CD8-positive, alpha-beta memory T cell (primary cell): Measurements from ENCODE around the gene FANCE. TPM values are rescaled to one million over a fixed set of nuclear protein-coding genes. Genes with fewer than 3 reads are reported as not detected.

Experiments used
- CTCF ChIA-PET: fragments of 350-600 bp; sonication (Branson Sonifier 250); formaldehyde crosslinking; loops from one replicate; lab custom pipeline; 2021; ENCODE audit warnings: antibody characterized with exemption; lab: Charles Lee
- POLR2A ChIA-PET: fragments of 350-600 bp; sonication (Branson Sonifier 250); formaldehyde crosslinking; loops from one replicate; lab custom pipeline; 2021; ENCODE audit warnings: antibody characterized with exemption; lab: Charles Lee
- DNase-seq, 5 donors: peaks; one replicate each; pipeline versions ENCODE4 v3.0.0 to v3.0.0-alpha.2; 2020 to 2022; ENCODE audit warnings: mixed read lengths in 1 of 5
- H3K27ac ChIP-seq: one replicate; pipeline ENCODE4 v1.7.0; 2013; ENCODE audit warnings: low read depth, mild to moderate bottlenecking, low read length, moderate library complexity
- H3K27me3 ChIP-seq: 2 replicates; pipeline ENCODE4 v1.7.0; 2013; ENCODE audit warnings: low read length, mild to moderate bottlenecking; ENCODE audit not compliant: insufficient read depth, poor library complexity, severe bottlenecking
- H3K36me3 ChIP-seq: 2 replicates; pipeline ENCODE4 v1.7.0; 2013; ENCODE audit warnings: mild to moderate bottlenecking, low read length, moderate library complexity; ENCODE audit not compliant: insufficient read depth
- H3K4me1 ChIP-seq: 2 replicates; pipeline ENCODE4 v1.7.0; 2013; ENCODE audit warnings: mild to moderate bottlenecking, low read length, moderate library complexity; ENCODE audit not compliant: insufficient read depth
- H3K4me3 ChIP-seq: 2 replicates; pipeline ENCODE4 v1.7.0; 2013; ENCODE audit warnings: mild to moderate bottlenecking, low read length
- H3K9me3 ChIP-seq: 2 replicates; pipeline ENCODE4 v1.7.0; 2013; ENCODE audit warnings: mild to moderate bottlenecking, low read length
- H3K27ac Mint-ChIP-seq, 8 donors: one replicate each; pipeline ENCODE4 v1.8.0; 2020 to 2021; ENCODE audit warnings: mixed read lengths in 8 of 8, mild to moderate bottlenecking in 6 of 8, inconsistent platforms in 3 of 8, moderate library complexity in 3 of 8
- H3K27me3 Mint-ChIP-seq, 2 donors: one replicate each; pipeline ENCODE4 v1.8.0; 2020 to 2021; ENCODE audit warnings: mixed read lengths in 2 of 2, mild to moderate bottlenecking in 1 of 2, moderate library complexity in 1 of 2
- H3K36me3 Mint-ChIP-seq, 3 donors: one replicate each; pipeline ENCODE4 v1.8.0; 2020 to 2021; ENCODE audit warnings: mixed read lengths in 3 of 3, inconsistent platforms in 1 of 3, mild to moderate bottlenecking in 1 of 3
- H3K4me1 Mint-ChIP-seq, 3 donors: one replicate each; pipeline ENCODE4 v1.8.0; 2020 to 2021; ENCODE audit warnings: mixed read lengths in 3 of 3, inconsistent platforms in 1 of 3, mild to moderate bottlenecking in 1 of 3
- H3K4me3 Mint-ChIP-seq, 7 donors: one replicate each; pipeline ENCODE4 v1.8.0; 2020 to 2021; ENCODE audit warnings: mixed read lengths in 7 of 7, mild to moderate bottlenecking in 6 of 7, moderate library complexity in 4 of 7, inconsistent platforms in 2 of 7
- H3K9me3 Mint-ChIP-seq, 5 donors: one replicate each; pipeline ENCODE4 v1.8.0; 2020 to 2022; ENCODE audit warnings: mixed read lengths in 5 of 5, mild to moderate bottlenecking in 3 of 5, moderate library complexity in 2 of 5, inconsistent platforms in 1 of 5
- polyA plus RNA-seq: library from polyadenylated mRNA; unstranded; fragments of 300-500 nt; fragmentation: Illumina TruSeq; gene quantifications from one replicate; pipeline ENCODE4 v1.2.3, GENCODE V29; 2021
- total RNA-seq, 2 experiments: library from RNA; stranded (reverse); gene quantifications; one replicate each; pipeline ENCODE4 v1.2.3, GENCODE V29; 2021

Gene FANCE
- total and polyA plus RNA-seq, 3 experiments from 2014 or later: 6.5 to 27.5 (median 23.6) TPM

GRCh38 chr6:35480176-35480575, 28.0 kb downstream of the FANCE start:
- Histone ChIP-seq H3K4me1 (no peaks in the 10 kb centered on the region), H3K27ac (no peak overlapping the region), H3K4me3 (no peak overlapping the region), H3K36me3 (no peaks in the 10 kb centered on the region), H3K27me3 (no peaks in the 10 kb centered on the region), H3K9me3 (no peaks in the 10 kb centered on the region)
- ChIA-PET CTCF (no interaction called here), POLR2A (no interaction called here)
- peak overlapping the region in 1 of 8 donors; percentile 54 for H3K27ac Mint-ChIP-seq
- H3K9me3 Mint-ChIP-seq: no peaks in the 10 kb centered on the region
- peak in 1 of 5 donors; percentile 32 for DNase-seq
- H3K4me3 Mint-ChIP-seq: no peak overlapping the region
- H3K4me1 Mint-ChIP-seq: no peaks in the 10 kb centered on the region
- H3K27me3 Mint-ChIP-seq: no peaks in the 10 kb centered on the region
- H3K36me3 Mint-ChIP-seq: no peaks in the 10 kb centered on the region

DNA sequence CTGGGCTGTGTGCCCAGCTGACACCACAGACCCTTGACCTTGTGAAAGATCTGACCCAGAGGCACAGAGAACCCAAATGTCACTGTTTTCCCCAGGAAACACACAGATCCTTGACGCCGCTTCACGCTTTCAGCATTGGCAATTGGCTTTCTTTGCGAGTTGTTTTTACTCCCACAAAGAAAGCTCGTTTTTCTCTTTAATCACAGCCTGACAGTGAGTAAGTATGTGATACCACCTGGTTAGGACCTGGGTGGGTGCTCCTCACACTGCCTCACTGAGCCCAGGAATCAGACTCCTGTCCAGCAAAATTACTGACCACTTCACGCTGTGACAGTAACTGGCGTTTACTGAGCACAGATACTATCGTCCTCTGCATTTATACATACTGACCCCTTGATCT, 29.1 kb downstream of the FANCE start:
- H3K27me3 Mint-ChIP-seq: no peaks in the 10 kb centered on the region
- no peak overlapping the region for H3K27ac ChIP-seq
- CTCF ChIA-PET: interaction anchor here (1.0 to 1.1 kb wide), 2 partner anchors 9 to 13 kb away, joined by 3 to 4 read pairs; partner anchors contain the start of gene RPL10A
- POLR2A ChIA-PET: no interaction called here
- no peaks in the 10 kb centered on the region for H3K27me3 ChIP-seq
- no peak overlapping the region for H3K4me3 ChIP-seq
- H3K36me3 Mint-ChIP-seq: no peaks in the 10 kb centered on the region
- H3K4me1 ChIP-seq: no peaks in the 10 kb centered on the region
- H3K4me3 Mint-ChIP-seq: no peak overlapping the region
- DNase-seq: no peak
- no peaks in the 10 kb centered on the region for H3K9me3 ChIP-seq
- no peaks in the 10 kb centered on the region for H3K4me1 Mint-ChIP-seq
- peak overlapping the region in 2 of 8 donors; percentile 31 to 37 for H3K27ac Mint-ChIP-seq
- no peaks in the 10 kb centered on the region for H3K9me3 Mint-ChIP-seq
- H3K36me3 ChIP-seq: no peaks in the 10 kb centered on the region

DNA sequence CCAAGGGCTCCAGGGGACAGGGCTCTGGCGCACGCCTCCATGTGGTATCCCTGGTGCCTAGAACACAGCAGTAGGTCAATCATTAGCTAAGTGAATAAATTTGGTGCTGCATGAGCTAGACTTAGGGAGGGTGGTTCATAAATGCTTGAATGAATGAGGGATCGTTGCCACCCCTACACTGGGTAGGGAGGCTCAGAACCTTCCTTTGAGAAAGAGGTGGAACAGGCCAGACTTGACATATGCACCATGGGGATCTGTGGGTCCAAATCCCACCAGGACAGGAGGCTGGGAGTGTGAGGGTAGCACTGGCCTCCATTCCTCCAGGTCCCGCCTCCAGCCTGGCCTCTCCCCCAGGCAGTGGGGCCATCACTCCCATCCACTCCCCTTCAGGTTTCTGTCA, 30.9 kb downstream of the FANCE start:
- Mint-ChIP-seq H3K4me3 (no peak overlapping the region), H3K4me1 (peaks cover 0 to 6% (median 3%) of the 10 kb centered on the region in 3 donors), H3K27ac (no peak overlapping the region), H3K27me3 (no peaks in the 10 kb centered on the region), H3K9me3 (no peaks in the 10 kb centered on the region), H3K36me3 (no peaks in the 10 kb centered on the region)
- H3K4me3 ChIP-seq: no peak overlapping the region
- H3K36me3 ChIP-seq: no peaks in the 10 kb centered on the region
- ChIA-PET POLR2A (no interaction called here), CTCF (no interaction called here)
- no peaks in the 10 kb centered on the region for H3K9me3 ChIP-seq
- no peaks in the 10 kb centered on the region for H3K4me1 ChIP-seq
- H3K27ac ChIP-seq: no peak overlapping the region
- DNase-seq: no peak
- H3K27me3 ChIP-seq: no peaks in the 10 kb centered on the region

DNA sequence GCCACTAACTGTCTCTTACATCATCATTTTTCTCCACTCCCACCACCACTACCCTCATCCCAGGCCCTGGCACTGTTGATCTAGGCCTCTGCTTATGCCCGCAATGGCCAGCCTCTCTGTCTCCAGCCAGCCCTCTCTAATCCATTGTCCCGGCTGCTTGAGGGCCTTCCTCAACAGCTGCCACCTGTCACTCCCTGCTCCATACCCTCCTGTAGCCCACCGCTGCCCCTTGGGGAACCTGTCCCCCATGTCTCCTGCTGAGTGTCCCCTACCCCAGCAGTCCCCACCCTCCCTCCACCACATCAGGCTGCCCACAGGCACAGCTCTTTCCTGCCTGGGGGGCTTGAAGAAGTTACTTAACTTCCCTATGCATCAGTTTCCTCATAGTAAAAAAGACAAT, 31.4 kb downstream of the FANCE start:
- Histone ChIP-seq H3K4me1 (no peaks in the 10 kb centered on the region), H3K27me3 (no peaks in the 10 kb centered on the region), H3K4me3 (no peak overlapping the region), H3K27ac (no peak overlapping the region), H3K36me3 (no peaks in the 10 kb centered on the region), H3K9me3 (no peaks in the 10 kb centered on the region)
- no peaks in the 10 kb centered on the region for H3K27me3 Mint-ChIP-seq
- no peak for DNase-seq
- peaks cover 0 to 7% (median 5%) of the 10 kb centered on the region in 3 donors for H3K4me1 Mint-ChIP-seq
- no peaks in the 10 kb centered on the region for H3K9me3 Mint-ChIP-seq
- H3K27ac Mint-ChIP-seq: no peak overlapping the region
- ChIA-PET POLR2A (no interaction called here), CTCF (interaction anchor here (0.7 kb wide), 1 partner anchor 92 kb away, joined by 3 read pairs; no protein-coding TSS in a partner anchor)
- no peak overlapping the region for H3K4me3 Mint-ChIP-seq
- H3K36me3 Mint-ChIP-seq: no peaks in the 10 kb centered on the region

DNA sequence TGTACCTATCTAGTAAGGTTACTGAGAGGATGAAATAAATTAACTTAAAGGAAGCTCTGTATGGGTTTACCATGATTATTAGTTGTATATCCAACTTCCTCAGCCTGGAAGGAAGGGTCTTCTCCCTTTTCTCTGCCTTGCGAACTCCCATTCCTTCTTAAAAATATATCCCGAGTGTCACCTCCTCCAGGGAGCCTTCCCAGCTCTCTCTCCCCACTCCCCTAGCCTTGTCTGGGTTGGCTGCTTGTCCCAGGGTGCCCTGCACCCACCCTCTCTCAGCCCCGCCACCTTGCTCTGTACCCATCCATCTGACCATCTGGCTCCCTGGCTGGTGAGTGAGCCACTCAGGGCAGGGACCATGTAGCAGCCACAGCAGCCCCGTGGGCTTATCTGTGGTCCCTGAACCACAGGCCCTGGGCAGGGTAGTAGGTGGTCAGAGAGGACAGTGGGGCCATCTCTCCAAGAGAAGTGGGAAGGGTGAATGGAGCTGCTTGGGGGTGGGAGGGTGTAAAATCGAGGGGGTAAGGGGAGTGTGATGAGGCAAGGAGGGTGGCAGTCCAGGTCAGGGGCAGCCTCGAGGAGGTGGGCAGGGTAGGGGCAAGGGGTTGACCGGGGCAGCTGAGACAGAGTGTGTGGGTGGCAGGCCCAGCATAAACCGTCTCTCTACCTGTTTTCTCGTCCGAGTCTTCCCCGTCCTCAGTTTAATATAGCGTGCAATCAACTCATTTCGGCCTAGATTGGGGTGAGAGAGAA, 31.9 kb downstream of the FANCE start:
- no peaks in the 10 kb centered on the region for H3K36me3 Mint-ChIP-seq
- ChIA-PET CTCF (interaction anchor here (0.7 kb wide), 1 partner anchor 93 kb away, joined by 3 read pairs; no protein-coding TSS in a partner anchor), POLR2A (no interaction called here)
- no peaks in the 10 kb centered on the region for H3K9me3 Mint-ChIP-seq
- H3K4me1 Mint-ChIP-seq: peaks cover 0 to 7% (median 5%) of the 10 kb centered on the region in 3 donors
- H3K27ac ChIP-seq: no peak overlapping the region
- H3K9me3 ChIP-seq: no peaks in the 10 kb centered on the region
- H3K4me1 ChIP-seq: no peaks in the 10 kb centered on the region
- H3K27ac Mint-ChIP-seq: peak overlapping the region in 2 of 8 donors; percentile 48 to 65
- H3K4me3 ChIP-seq: no peak overlapping the region
- H3K27me3 Mint-ChIP-seq: no peaks in the 10 kb centered on the region
- H3K27me3 ChIP-seq: no peaks in the 10 kb centered on the region
- peak in 1 of 5 donors; percentile 32 for DNase-seq
- no peaks in the 10 kb centered on the region for H3K36me3 ChIP-seq
- H3K4me3 Mint-ChIP-seq: no peak overlapping the region

GRCh38 chr6:35484921-35485392, 32.8 kb downstream of the FANCE start:
- Histone ChIP-seq H3K4me1 (no peaks in the 10 kb centered on the region), H3K9me3 (no peaks in the 10 kb centered on the region), H3K27me3 (no peaks in the 10 kb centered on the region), H3K36me3 (no peaks in the 10 kb centered on the region), H3K27ac (no peak overlapping the region), H3K4me3 (no peak overlapping the region)
- Mint-ChIP-seq H3K36me3 (no peaks in the 10 kb centered on the region), H3K27me3 (no peaks in the 10 kb centered on the region), H3K9me3 (no peaks in the 10 kb centered on the region), H3K4me1 (peaks cover 0 to 7% (median 5%) of the 10 kb centered on the region in 3 donors), H3K27ac (no peak overlapping the region), H3K4me3 (no peak overlapping the region)
- peak in 1 of 5 donors; percentile 32 for DNase-seq
- ChIA-PET POLR2A (no interaction called here), CTCF (no interaction called here)

- peak overlapping the region; percentile 38 for H3K27ac ChIP-seq
- ChIA-PET CTCF (no interaction called here), POLR2A (no interaction called here)
- H3K4me3 Mint-ChIP-seq: no peak overlapping the region
- peak in 1 of 5 donors; percentile 36 for DNase-seq
- H3K4me1 Mint-ChIP-seq: peaks cover 0 to 7% (median 5%) of the 10 kb centered on the region in 3 donors
- no peaks in the 10 kb centered on the region for H3K36me3 Mint-ChIP-seq
- no peaks in the 10 kb centered on the region for H3K27me3 ChIP-seq
- H3K9me3 Mint-ChIP-seq: no peaks in the 10 kb centered on the region
- no peak overlapping the region for H3K4me3 ChIP-seq
- H3K36me3 ChIP-seq: no peaks in the 10 kb centered on the region
- no peaks in the 10 kb centered on the region for H3K9me3 ChIP-seq
- no peak overlapping the region for H3K27ac Mint-ChIP-seq
- H3K27me3 Mint-ChIP-seq: no peaks in the 10 kb centered on the region
- H3K4me1 ChIP-seq: no peaks in the 10 kb centered on the region
These were observed 33.3 kb downstream of the FANCE start for GRCh38 chr6:35485402-35485877.
